GM23248 (cell line): ENCODE results near the gene LMAN2L.

Experiments
- EZH2 ChIP-seq: fragments of 200-600 bp; sonication (generic); IDR thresholded peaks from 2 replicates; pipeline ENCODE4 v1.6.1; 2018; ENCODE audit warnings: antibody characterized with exemption, mild to moderate bottlenecking; ENCODE audit not compliant: insufficient read depth, poor library complexity, severe bottlenecking
- EZH2phosphoT487 ChIP-seq: fragments of 200-600 bp; sonication (generic); IDR thresholded peaks from 2 replicates; pipeline ENCODE4 v1.6.1; 2018; ENCODE audit warnings: antibody characterized with exemption, moderate library complexity, mild to moderate bottlenecking, low read depth; ENCODE audit not compliant: insufficient read depth

DNA sequence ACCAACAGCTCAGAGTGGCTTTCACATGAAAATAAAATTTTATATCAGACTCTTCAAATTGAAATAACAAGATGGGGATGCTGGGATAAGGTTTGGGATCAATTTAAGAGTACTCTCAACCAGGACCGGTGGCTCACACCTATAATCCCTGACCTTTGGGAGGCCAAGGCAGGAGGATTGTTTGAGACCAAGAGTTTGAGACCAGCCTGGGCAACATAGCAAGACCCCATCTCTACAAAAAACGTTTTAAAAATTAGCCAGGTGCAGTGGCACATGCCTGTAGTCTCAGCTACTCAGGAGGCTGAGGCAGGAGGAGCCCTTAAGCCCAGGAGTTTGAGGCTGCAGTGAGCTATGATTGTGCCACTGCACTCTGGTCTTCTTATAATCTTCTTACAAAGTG, 2.6 kb downstream of the LMAN2L start:
- TF ChIP-seq EZH2phosphoT487, result no peak
- no peak for TF ChIP-seq EZH2
